ENCODE data around the gene CLIP2. TPM values are rescaled to one million over a fixed set of nuclear protein-coding genes. Genes with fewer than 3 reads are reported as not detected.
"Not testable (repeated sequence)": the region's sequence is repeated elsewhere in the genome, so short reads cannot be mapped to it uniquely, and the experiment has no call there.

Gene CLIP2
- total RNA-seq, 4 donors from 2014 or later = 5.6 to 20.8 (median 10.2) TPM

DNA sequence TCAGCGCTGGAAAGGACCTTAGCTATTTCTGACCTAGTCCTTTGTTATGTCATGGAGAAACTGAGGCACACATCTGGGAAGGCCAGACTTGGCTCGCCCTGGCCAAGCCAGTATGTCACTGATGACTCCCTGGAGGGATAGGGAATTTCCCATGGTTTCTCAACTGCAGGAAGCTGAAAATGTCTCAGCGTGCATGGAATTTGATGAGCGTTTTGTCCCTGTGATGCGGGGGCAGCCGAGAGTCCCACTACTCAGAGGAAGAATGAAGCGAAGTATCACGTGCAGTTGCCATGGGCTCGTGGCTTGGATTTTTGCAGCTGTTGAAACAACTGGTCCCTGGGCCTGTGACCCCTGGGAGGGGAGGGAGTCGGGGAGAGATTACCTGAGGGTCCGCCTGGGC is 44.8 kb downstream of the CLIP2 start:
- DNase-seq = no peak
- intact Hi-C loops (cut with DNase I) = no loop called here
- Histone ChIP-seq H3K9me3 (no peaks in the 10 kb centered on the region), H3K4me3 (no peak overlapping the region), H3K27ac (no peak overlapping the region), H3K36me3 (peaks cover 0 to 17% (median 0%) of the 10 kb centered on the region in 3 donors), H3K27me3 (no peaks in the 10 kb centered on the region), H3K4me1 (no peaks in the 10 kb centered on the region)
- WGBS, 2 donors = 35 to 40% methylated on average over 9 to 10 of the region's 11 CpGs
- no peak for TF ChIP-seq POLR2A (IDR thresholded peaks at IDR 0.05)
- TF ChIP-seq, protein P1, sequence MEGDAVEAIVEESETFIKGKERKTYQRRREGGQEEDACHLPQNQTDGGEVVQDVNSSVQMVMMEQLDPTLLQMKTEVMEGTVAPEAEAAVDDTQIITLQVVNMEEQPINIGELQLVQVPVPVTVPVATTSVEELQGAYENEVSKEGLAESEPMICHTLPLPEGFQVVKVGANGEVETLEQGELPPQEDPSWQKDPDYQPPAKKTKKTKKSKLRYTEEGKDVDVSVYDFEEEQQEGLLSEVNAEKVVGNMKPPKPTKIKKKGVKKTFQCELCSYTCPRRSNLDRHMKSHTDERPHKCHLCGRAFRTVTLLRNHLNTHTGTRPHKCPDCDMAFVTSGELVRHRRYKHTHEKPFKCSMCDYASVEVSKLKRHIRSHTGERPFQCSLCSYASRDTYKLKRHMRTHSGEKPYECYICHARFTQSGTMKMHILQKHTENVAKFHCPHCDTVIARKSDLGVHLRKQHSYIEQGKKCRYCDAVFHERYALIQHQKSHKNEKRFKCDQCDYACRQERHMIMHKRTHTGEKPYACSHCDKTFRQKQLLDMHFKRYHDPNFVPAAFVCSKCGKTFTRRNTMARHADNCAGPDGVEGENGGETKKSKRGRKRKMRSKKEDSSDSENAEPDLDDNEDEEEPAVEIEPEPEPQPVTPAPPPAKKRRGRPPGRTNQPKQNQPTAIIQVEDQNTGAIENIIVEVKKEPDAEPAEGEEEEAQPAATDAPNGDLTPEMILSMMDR (IDR thresholded peaks at IDR 0.05) = no peak

DNA sequence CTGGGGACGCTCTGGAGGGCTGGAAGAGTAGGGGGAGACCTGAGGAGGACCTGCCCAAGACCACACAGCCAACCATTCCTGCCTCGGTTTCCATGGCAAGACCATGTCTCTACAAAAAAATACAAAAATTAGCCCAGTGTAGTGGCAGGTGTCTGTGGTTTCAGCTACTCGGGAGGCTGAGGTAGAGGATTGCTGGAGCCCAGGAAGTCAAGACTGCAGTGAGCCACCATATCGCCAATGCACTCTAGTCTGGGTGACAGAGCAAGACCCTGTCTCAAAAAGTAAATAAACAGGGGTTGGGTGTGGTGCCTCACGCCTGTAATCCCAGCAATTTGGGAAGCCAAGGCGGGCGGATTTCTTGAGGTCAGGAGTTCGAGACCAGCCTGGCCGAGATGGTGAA is 48.7 kb downstream of the CLIP2 start:
- intact Hi-C loops (cut with DNase I) = no loop called here
- Histone ChIP-seq H3K4me3 (no peak overlapping the region), H3K4me1 (no peaks in the 10 kb centered on the region), H3K36me3 (peaks cover 0 to 37% (median 0%) of the 10 kb centered on the region in 3 donors), H3K9me3 (no peaks in the 10 kb centered on the region), H3K27me3 (no peaks in the 10 kb centered on the region), H3K27ac (no peak overlapping the region)
- 78 to 81% methylated on average over 5 to 7 of the region's 9 CpGs for WGBS, 2 donors
- TF ChIP-seq, protein P1 (IDR thresholded peaks at IDR 0.05) = no peak
- TF ChIP-seq POLR2A (IDR thresholded peaks at IDR 0.05) = no peak
- no peak for DNase-seq

DNA sequence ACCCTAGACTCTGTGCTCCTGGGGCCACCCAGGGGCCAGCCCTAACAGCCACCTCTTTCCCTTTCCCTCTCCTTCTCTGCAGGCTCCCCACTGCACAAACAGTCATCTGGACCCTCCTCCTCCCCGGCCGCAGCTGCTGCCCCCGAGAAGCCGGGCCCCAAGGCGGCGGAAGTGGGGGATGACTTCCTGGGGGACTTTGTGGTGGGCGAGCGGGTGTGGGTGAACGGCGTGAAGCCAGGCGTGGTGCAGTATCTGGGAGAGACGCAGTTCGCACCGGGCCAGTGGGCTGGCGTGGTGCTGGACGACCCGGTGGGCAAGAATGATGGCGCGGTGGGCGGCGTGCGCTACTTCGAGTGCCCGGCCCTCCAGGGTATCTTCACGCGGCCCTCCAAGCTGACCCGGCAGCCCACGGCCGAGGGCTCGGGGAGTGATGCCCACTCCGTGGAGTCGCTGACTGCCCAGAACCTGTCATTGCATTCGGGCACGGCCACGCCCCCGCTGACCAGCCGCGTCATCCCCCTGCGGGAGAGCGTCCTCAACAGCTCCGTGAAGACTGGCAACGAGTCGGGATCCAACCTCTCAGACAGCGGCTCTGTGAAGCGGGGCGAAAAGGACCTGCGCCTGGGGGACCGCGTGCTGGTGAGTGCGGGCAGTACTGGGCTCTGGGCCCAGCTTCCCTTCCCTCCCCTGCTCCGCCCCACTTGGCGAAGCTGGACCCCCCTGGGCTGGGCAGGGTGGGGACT is 49.3 kb downstream of the CLIP2 start:
- H3K27ac ChIP-seq = no peak overlapping the region
- H3K36me3 ChIP-seq = peaks cover 0 to 43% (median 0%) of the 10 kb centered on the region in 3 donors
- H3K4me1 ChIP-seq = no peaks in the 10 kb centered on the region
- TF ChIP-seq, protein P1 (IDR thresholded peaks at IDR 0.05) = no peak
- TF ChIP-seq POLR2A (IDR thresholded peaks at IDR 0.05) = no peak
- intact Hi-C loops (cut with DNase I) = no loop called here
- no peak for DNase-seq
- 91% methylated on average over 26 of the region's 52 CpGs; no CpG with 5 or more reads in 1 of the 2 donors for WGBS, 2 donors
- no peaks in the 10 kb centered on the region for H3K27me3 ChIP-seq
- H3K4me3 ChIP-seq = no peak overlapping the region
- no peaks in the 10 kb centered on the region for H3K9me3 ChIP-seq

DNA sequence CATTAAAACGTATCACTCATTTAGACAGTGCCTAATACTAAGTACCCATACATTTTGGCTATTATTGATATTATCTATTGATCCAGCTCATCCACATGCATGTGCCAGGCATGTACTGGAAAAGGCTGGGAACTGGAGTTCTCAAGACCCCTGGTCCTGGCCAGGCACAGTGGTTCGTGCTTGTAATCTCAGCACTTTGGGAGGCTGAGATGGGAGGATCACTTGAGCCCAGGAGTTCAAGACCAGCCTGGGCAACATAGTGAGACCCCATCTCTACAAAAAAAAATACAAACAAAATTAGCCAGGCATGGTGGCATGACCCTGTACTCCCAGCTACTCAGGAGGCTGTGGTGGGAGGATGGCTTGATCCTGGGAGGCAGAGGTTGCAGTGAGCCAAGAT is 50.4 kb downstream of the CLIP2 start:
- intact Hi-C loops (cut with DNase I); H3K9me3 ChIP-seq; H3K27me3 ChIP-seq; DNase-seq; H3K27ac ChIP-seq; H3K4me1 ChIP-seq; H3K4me3 ChIP-seq: not testable (repeated sequence)
- 95% methylated on average over 2 of the region's 2 CpGs for WGBS, 2 donors
- H3K36me3 ChIP-seq = peaks cover 0 to 52% (median 0%) of the 10 kb centered on the region in 3 donors

DNA sequence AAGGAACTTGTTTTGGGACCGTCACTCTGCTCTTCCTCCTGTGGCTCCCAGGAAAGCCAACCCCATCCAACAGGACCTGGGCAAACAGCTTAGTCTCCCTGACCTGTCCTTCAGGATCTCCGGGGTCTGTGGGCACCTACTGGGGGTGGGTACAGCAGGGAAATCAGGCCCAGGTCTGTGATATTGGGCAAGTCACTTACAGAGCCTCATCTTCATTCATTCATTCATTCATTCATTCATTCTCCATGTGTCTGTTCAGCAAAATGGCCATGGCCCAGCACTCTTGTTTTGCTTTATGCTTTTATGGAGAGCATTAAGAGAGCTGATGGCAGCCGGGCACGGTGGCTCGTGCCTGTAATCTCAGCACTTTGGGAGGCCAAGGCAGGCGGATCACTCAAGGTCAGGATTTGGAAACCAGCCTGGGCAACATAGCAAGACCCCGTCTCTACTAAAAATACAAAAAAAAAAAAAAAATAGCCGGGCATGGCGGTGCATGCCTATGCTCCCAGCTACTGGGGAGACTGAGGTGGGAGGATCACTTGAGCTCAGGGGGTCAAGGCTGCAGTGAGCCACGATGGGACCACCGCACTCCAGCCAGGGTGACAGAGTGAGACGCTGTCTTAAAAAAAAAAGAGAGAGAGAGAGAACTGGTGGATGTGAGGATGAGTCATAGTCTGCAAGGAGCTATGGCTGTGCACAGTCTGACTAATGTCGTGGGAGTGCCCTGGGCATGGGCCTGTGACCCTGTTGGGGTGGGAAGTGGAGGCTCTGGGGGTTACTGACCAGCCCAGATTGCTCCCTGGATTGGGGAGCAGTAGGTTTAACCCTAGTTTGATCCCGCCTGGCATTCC is 54.3 kb downstream of the CLIP2 start:
- no peaks in the 10 kb centered on the region for H3K9me3 ChIP-seq
- H3K27me3 ChIP-seq = no peaks in the 10 kb centered on the region
- no peak for DNase-seq
- intact Hi-C loops (cut with DNase I) = no loop called here
- TF ChIP-seq POLR2A (IDR thresholded peaks at IDR 0.05) = no peak
- TF ChIP-seq, protein P1 (IDR thresholded peaks at IDR 0.05) = no peak
- H3K27ac ChIP-seq = no peak overlapping the region
- H3K4me3 ChIP-seq = no peak overlapping the region
- H3K36me3 ChIP-seq = peaks cover 0 to 55% (median 0%) of the 10 kb centered on the region in 3 donors
- no peaks in the 10 kb centered on the region for H3K4me1 ChIP-seq
- 57 to 66% methylated on average over 10 to 12 of the region's 14 CpGs for WGBS, 2 donors

Measured in esophagus squamous epithelium (tissue), 5 donors.